WTC11 (cell line): Measurements from ENCODE around the gene TRMT112. TPM values are rescaled to one million over a fixed set of nuclear protein-coding genes. Genes with fewer than 3 reads are reported as not detected.

ENCODE experiments used
- ATAC-seq: fragments of 200-7000 bp; cut with Tn5 transposase; 2 replicates; pipeline ENCODE4 v1.10.0; 2021; ENCODE audit warnings: mild to moderate bottlenecking, moderate library complexity
- CTCF ChIA-PET: fragments of 300-600 bp; sonication (Branson Sonifier 250); formaldehyde crosslinking; loops from one replicate; lab custom pipeline; 2021; ENCODE audit warnings: antibody characterized with exemption; lab: Charles Lee
- POLR2A ChIA-PET: fragments of 350-600 bp; sonication (Branson Sonifier 250); formaldehyde crosslinking; loops from one replicate; lab custom pipeline; 2021; ENCODE audit warnings: antibody characterized with exemption; lab: Charles Lee
- DNase-seq: peaks from one replicate; pipeline ENCODE4 v3.0.0; 2021; ENCODE audit warnings: low spot score
- H3K27ac Mint-ChIP-seq: 2 replicates; pipeline ENCODE4 v1.8.0; 2021; ENCODE audit warnings: mixed read lengths
- H3K27me3 Mint-ChIP-seq: 2 replicates; pipeline ENCODE4 v1.8.0; 2021; ENCODE audit warnings: low read depth, mild to moderate bottlenecking, moderate library complexity, mixed read lengths
- H3K36me3 Mint-ChIP-seq: 2 replicates; pipeline ENCODE4 v1.8.0; 2021; ENCODE audit warnings: mixed read lengths
- H3K4me1 Mint-ChIP-seq: 2 replicates; pipeline ENCODE4 v1.8.0; 2022; ENCODE audit warnings: mixed read lengths
- H3K4me3 Mint-ChIP-seq: 2 replicates; pipeline ENCODE4 v1.8.0; 2021; ENCODE audit warnings: mild to moderate bottlenecking, moderate library complexity, mixed read lengths
- H3K9me3 Mint-ChIP-seq: 2 replicates; pipeline ENCODE4 v1.8.0; 2021; ENCODE audit warnings: mixed read lengths
- ATF6 ChIP-seq: sonication (generic); formaldehyde crosslinking; IDR thresholded peaks from 2 replicates; pipeline ENCODE4 v1.8.1; 2023; ENCODE audit warnings: mild to moderate bottlenecking, missing genetic modification reagents
- GABPB1 ChIP-seq: sonication (generic); formaldehyde crosslinking; IDR thresholded peaks from 2 replicates; pipeline ENCODE4 v1.8.1; 2023; ENCODE audit warnings: mild to moderate bottlenecking, missing genetic modification reagents
- GTF2I ChIP-seq: fragments of 250-450 bp; sonication (Bioruptor Pico); conservative IDR thresholded peaks from 2 replicates; pipeline ENCODE4 v1.4.0; 2021; ENCODE audit warnings: mild to moderate bottlenecking
- HMGA2 ChIP-seq: fragments of 250-450 bp; sonication (Bioruptor Pico); IDR thresholded peaks from 2 replicates; pipeline ENCODE4 v1.4.0; 2021; ENCODE audit warnings: mild to moderate bottlenecking, moderate library complexity
- IRF2 ChIP-seq: sonication (generic); formaldehyde crosslinking; IDR thresholded peaks from 2 replicates; pipeline ENCODE4 v1.8.0; 2022; ENCODE audit warnings: low read depth, missing genetic modification reagents, borderline replicate concordance
- JAZF1 ChIP-seq: fragments of 250-450 bp; sonication (Bioruptor Pico); IDR thresholded peaks from 2 replicates; pipeline ENCODE4 v1.9.0; 2021; ENCODE audit warnings: moderate library complexity, mild to moderate bottlenecking, inconsistent platforms
- KAT7 ChIP-seq: sonication (generic); formaldehyde crosslinking; IDR thresholded peaks from 2 replicates; pipeline ENCODE4 v1.8.1; 2023; ENCODE audit warnings: missing genetic modification reagents, mild to moderate bottlenecking, borderline replicate concordance
- MXD4 ChIP-seq: fragments of 250-450 bp; sonication (Bioruptor Pico); IDR thresholded peaks from 2 replicates; pipeline ENCODE4 v1.8.0; 2021; ENCODE audit warnings: mild to moderate bottlenecking, moderate library complexity, borderline replicate concordance
- MYBL2 ChIP-seq: sonication (generic); formaldehyde crosslinking; IDR thresholded peaks from 2 replicates; pipeline ENCODE4 v1.8.1; 2023; ENCODE audit warnings: mild to moderate bottlenecking, moderate library complexity, missing genetic modification reagents
- NFE2L1 ChIP-seq: sonication (generic); formaldehyde crosslinking; IDR thresholded peaks from 2 replicates; pipeline ENCODE4 v1.8.1; 2023; ENCODE audit warnings: missing genetic modification reagents
- NR1H2 ChIP-seq: sonication (generic); formaldehyde crosslinking; IDR thresholded peaks from 2 replicates; pipeline ENCODE4 v1.9.0; 2021; ENCODE audit warnings: mild to moderate bottlenecking, moderate library complexity, missing genetic modification reagents
- SOX15 ChIP-seq: fragments of 250-450 bp; sonication (Bioruptor Pico); IDR thresholded peaks from 2 replicates; pipeline ENCODE4 v1.9.0; 2021; ENCODE audit warnings: mild to moderate bottlenecking
- SP1 ChIP-seq: sonication (generic); formaldehyde crosslinking; conservative IDR thresholded peaks from 2 replicates; pipeline ENCODE4 v1.8.1; 2022; ENCODE audit warnings: missing genetic modification reagents
- STAT6 ChIP-seq: sonication (generic); formaldehyde crosslinking; conservative IDR thresholded peaks from 2 replicates; pipeline ENCODE4 v1.8.1; 2023; ENCODE audit warnings: mild to moderate bottlenecking, low read depth, missing genetic modification reagents, moderate library complexity
- TCF7 ChIP-seq: sonication (generic); formaldehyde crosslinking; IDR thresholded peaks from 2 replicates; pipeline ENCODE4 v1.8.0; 2022; ENCODE audit warnings: mild to moderate bottlenecking, low read depth, missing genetic modification reagents, moderate library complexity
- USF2 ChIP-seq: sonication (generic); formaldehyde crosslinking; IDR thresholded peaks from 2 replicates; pipeline ENCODE4 v1.8.1; 2023; ENCODE audit warnings: mild to moderate bottlenecking, missing genetic modification reagents, moderate library complexity
- ZNF232 ChIP-seq: sonication (generic); formaldehyde crosslinking; IDR thresholded peaks from 2 replicates; pipeline ENCODE4 v1.8.0; 2022; ENCODE audit warnings: mild to moderate bottlenecking, missing genetic modification reagents
- total RNA-seq: library from RNA; stranded (reverse); gene quantifications from 3 replicates; pipeline ENCODE4 v1.2.3, GENCODE V29; 2021

TRMT112 gene
- total RNA-seq, 1 experiment from 2014 or later: 285 TPM

GRCh38 chr11:64340671-64341335 lies 23.4 kb upstream of the TRMT112 start:
- 0 out of 2 replicates have a peak, but pooled peaks have one; percentile 43 for TF ChIP-seq ZNF232
- 0 out of 2 replicates have a peak, but pooled peaks have one; percentile 30 for TF ChIP-seq SP1 (CRISPR knock-in tag)
- TF ChIP-seq JAZF1 (CRISPR knock-in tag): no peak
- H3K4me3 Mint-ChIP-seq: peak overlapping the region; percentile 69

GRCh38 chr11:64339754-64340408 lies 22.5 kb upstream of the TRMT112 start, which contains the start of gene CCDC88B:
TSS of gene CCDC88B (plus strand) at chr11:64340204. CDS start at chr11:64340267, 63 bp downstream.
- ATAC-seq (no peak), DNase-seq (no peak)
- TF ChIP-seq KAT7 (CRISPR knock-in tag): no peak
- Mint-ChIP-seq H3K4me3 (peak within 1 kb of the TSS; percentile 69), H3K27ac (no peak within 1 kb of the TSS; the same call in 1 of the 2 replicates), H3K4me1 (peaks cover 20% of the 10 kb centered on the region), H3K36me3 (no peaks in the 10 kb centered on the region), H3K9me3 (no peaks in the 10 kb centered on the region), H3K27me3 (peaks cover 30% of the 10 kb centered on the region)
- ChIA-PET CTCF (interaction anchor here (0.9 to 13.9 kb wide), 15 partner anchors 8 to 316 kb away, joined by 3 to 437 read pairs (median 14); partner anchors contain the start of genes CATSPERZ, PLCB3, PRDX5 and TRMT112), POLR2A (no interaction called here)

More at GRCh38 chr11:64340671-64341335, 23.4 kb upstream of the TRMT112 start:
- peaks cover 20% of the 10 kb centered on the region for H3K4me1 Mint-ChIP-seq
- H3K27ac Mint-ChIP-seq: no peak overlapping the region; the same call in none of the 2 replicates
- H3K9me3 Mint-ChIP-seq: no peaks in the 10 kb centered on the region
- ChIA-PET CTCF (interaction anchor here (0.7 to 13.9 kb wide), 35 partner anchors 9 to 462 kb away, joined by 3 to 437 read pairs (median 7); partner anchors contain the start of genes CATSPERZ, MAP4K2, PLCB3 and PRDX5), POLR2A (interaction anchor here (0.9 to 2.2 kb wide), 7 partner anchors 12 to 438 kb away, joined by 3 to 11 read pairs (median 5); partner anchors contain the start of genes PRDX5, SF1 and TRMT112)
- peaks cover 30% of the 10 kb centered on the region for H3K27me3 Mint-ChIP-seq
- no peaks in the 10 kb centered on the region for H3K36me3 Mint-ChIP-seq
- DNase-seq (peak; percentile 94), ATAC-seq (peak; percentile 68)

- no peak for TF ChIP-seq ATF6 (CRISPR knock-in tag)
- TF ChIP-seq USF2 (CRISPR knock-in tag): no peak
- DNase-seq: no peak
- peaks cover 20% of the 10 kb centered on the region for H3K4me1 Mint-ChIP-seq
- no peak for ATAC-seq
- no peak overlapping the region for H3K4me3 Mint-ChIP-seq
- CTCF ChIA-PET: interaction anchor here (0.6 to 13.9 kb wide), 3 partner anchors 14 to 41 kb away, joined by 5 to 437 read pairs (median 123); partner anchors contain the start of genes PRDX5 and TRMT112
- no peaks in the 10 kb centered on the region for H3K9me3 Mint-ChIP-seq
- no peaks in the 10 kb centered on the region for H3K36me3 Mint-ChIP-seq
- no peak overlapping the region for H3K27ac Mint-ChIP-seq
- peaks cover 30% of the 10 kb centered on the region for H3K27me3 Mint-ChIP-seq
- POLR2A ChIA-PET: interaction anchor here (0.6 kb wide), 1 partner anchor 1054 kb away, joined by 5 read pairs; no protein-coding TSS in a partner anchor
Observed at GRCh38 chr11:64339286-64339685, 21.9 kb upstream of the TRMT112 start.

GRCh38 chr11:64338716-64339115 lies 21.4 kb upstream of the TRMT112 start:
- TF ChIP-seq NFE2L1 (no peak), ATF6 (CRISPR knock-in tag) (no peak), IRF2 (CRISPR knock-in tag) (no peak), TCF7 (CRISPR knock-in tag) (no peak), GTF2I (no peak), NR1H2 (CRISPR knock-in tag) (no peak), SP1 (CRISPR knock-in tag) (no peak), MXD4 (no peak), HMGA2 (no peak), GABPB1 (no peak), SOX15 (CRISPR knock-in tag) (no peak), MYBL2 (no peak), STAT6 (CRISPR knock-in tag) (no peak), USF2 (CRISPR knock-in tag) (no peak)

More at GRCh38 chr11:64338716-64339115, 21.4 kb upstream of the TRMT112 start:
- Mint-ChIP-seq H3K4me3 (no peak overlapping the region), H3K27me3 (peaks cover 30% of the 10 kb centered on the region), H3K4me1 (peaks cover 20% of the 10 kb centered on the region), H3K9me3 (no peaks in the 10 kb centered on the region), H3K27ac (no peak overlapping the region), H3K36me3 (no peaks in the 10 kb centered on the region)
- POLR2A ChIA-PET: interaction anchor here (0.6 to 1.1 kb wide), 3 partner anchors 21 to 1055 kb away, joined by 4 to 6 read pairs (median 5); partner anchors contain the start of genes PRDX5 and TRMT112
- DNase-seq: no peak
- ATAC-seq: no peak
- CTCF ChIA-PET: interaction anchor here (0.6 to 13.9 kb wide), 4 partner anchors 14 to 402 kb away, joined by 3 to 437 read pairs (median 4); no protein-coding TSS in a partner anchor
